ENCODE results near the gene MAGED2.

MAGED2 gene

GRCh38 chrX:54776061-54776460, 31.5 kb upstream of the MAGED2 start:
- no peak for TF ChIP-seq CTCF (IDR thresholded peaks at IDR 0.05; ENCODE audit: insufficient read depth, low read length, poor library complexity, severe bottlenecking)
- no peak for TF ChIP-seq EZH2phosphoT487 (conservative IDR thresholded peaks at IDR 0.05; ENCODE audit: low read length)
- Histone ChIP-seq H2AFZ (ENCODE audit: low read depth, low read length, severe bottlenecking) (no peak overlapping the region), H3K9ac (ENCODE audit: low read length) (no peak overlapping the region), H3K27me3 (ENCODE audit: low read length) (no peaks in the 10 kb centered on the region), H3K9me3 (ENCODE audit: insufficient read depth, low read length) (no peaks in the 10 kb centered on the region), H3K4me3 (ENCODE audit: insufficient read depth, low read length, poor library complexity, severe bottlenecking) (no peak overlapping the region), H4K20me1 (ENCODE audit: low read depth, low read length) (no peaks in the 10 kb centered on the region), H3F3A (ENCODE audit: insufficient read depth) (no peaks in the 10 kb centered on the region), H3K4me2 (ENCODE audit: low read depth, low read length, poor library complexity, severe bottlenecking) (no peak overlapping the region), H3K27ac (ENCODE audit: low read depth, low read length) (no peak overlapping the region), H3K36me3 (ENCODE audit: low read length) (no peaks in the 10 kb centered on the region), H3K9me2 (replicated peaks; ENCODE audit: insufficient read depth, low read length) (no peaks in the 10 kb centered on the region), H3K79me2 (ENCODE audit: insufficient read depth, low read length) (no peaks in the 10 kb centered on the region)

GRCh38 chrX:54776987-54777672, 30.4 kb upstream of the MAGED2 start:
- no peaks in the 10 kb centered on the region for H3K79me2 ChIP-seq (ENCODE audit: insufficient read depth, low read length)
- no peaks in the 10 kb centered on the region for H3K36me3 ChIP-seq (ENCODE audit: low read length)
- no peaks in the 10 kb centered on the region for H3F3A ChIP-seq (ENCODE audit: insufficient read depth)
- no peak overlapping the region for H2AFZ ChIP-seq (ENCODE audit: low read depth, low read length, severe bottlenecking)
- H3K27me3 ChIP-seq (ENCODE audit: low read length) = no peaks in the 10 kb centered on the region
- no peaks in the 10 kb centered on the region for H3K9me2 ChIP-seq (replicated peaks; ENCODE audit: insufficient read depth, low read length)
- H3K4me2 ChIP-seq (ENCODE audit: low read depth, low read length, poor library complexity, severe bottlenecking) = no peak overlapping the region
- H3K9me3 ChIP-seq (ENCODE audit: insufficient read depth, low read length) = no peaks in the 10 kb centered on the region
- no peaks in the 10 kb centered on the region for H4K20me1 ChIP-seq (ENCODE audit: low read depth, low read length)
- H3K9ac ChIP-seq (ENCODE audit: low read length) = no peak overlapping the region
- no peak for TF ChIP-seq CTCF (IDR thresholded peaks at IDR 0.05; ENCODE audit: insufficient read depth, low read length, poor library complexity, severe bottlenecking)
- TF ChIP-seq EZH2phosphoT487 (conservative IDR thresholded peaks at IDR 0.05; ENCODE audit: low read length) = no peak
- no peak overlapping the region for H3K4me3 ChIP-seq (ENCODE audit: insufficient read depth, low read length, poor library complexity, severe bottlenecking)
- no peak overlapping the region for H3K27ac ChIP-seq (ENCODE audit: low read depth, low read length)

GRCh38 chrX:54785901-54786300, 21.6 kb upstream of the MAGED2 start:
- no peak overlapping the region for H3K9ac ChIP-seq (ENCODE audit: low read length)
- no peaks in the 10 kb centered on the region for H3K36me3 ChIP-seq (ENCODE audit: low read length)
- no peak overlapping the region for H3K27ac ChIP-seq (ENCODE audit: low read depth, low read length)
- no peak overlapping the region for H3K4me3 ChIP-seq (ENCODE audit: insufficient read depth, low read length, poor library complexity, severe bottlenecking)
- no peak overlapping the region for H2AFZ ChIP-seq (ENCODE audit: low read depth, low read length, severe bottlenecking)
- H4K20me1 ChIP-seq (ENCODE audit: low read depth, low read length) = no peaks in the 10 kb centered on the region
- TF ChIP-seq EZH2phosphoT487 (conservative IDR thresholded peaks at IDR 0.05; ENCODE audit: low read length) (no peak), CTCF (IDR thresholded peaks at IDR 0.05; ENCODE audit: insufficient read depth, low read length, poor library complexity, severe bottlenecking) (no peak)
- H3K9me2 ChIP-seq (replicated peaks; ENCODE audit: insufficient read depth, low read length) = no peaks in the 10 kb centered on the region
- no peaks in the 10 kb centered on the region for H3F3A ChIP-seq (ENCODE audit: insufficient read depth)
- H3K4me2 ChIP-seq (ENCODE audit: low read depth, low read length, poor library complexity, severe bottlenecking) = no peak overlapping the region
- H3K9me3 ChIP-seq (ENCODE audit: insufficient read depth, low read length) = no peaks in the 10 kb centered on the region
- H3K27me3 ChIP-seq (ENCODE audit: low read length) = no peaks in the 10 kb centered on the region
- no peaks in the 10 kb centered on the region for H3K79me2 ChIP-seq (ENCODE audit: insufficient read depth, low read length)

Data from SU-DHL-6 (cell line).